H1 (cell line): ENCODE data around the gene NEU3. TPM values are rescaled to one million over a fixed set of nuclear protein-coding genes. Genes with fewer than 3 reads are reported as not detected.

Source experiments
- CTCF ChIA-PET: fragments of 300-600 bp; sonication (Branson Sonifier 250); formaldehyde crosslinking; loops from one replicate; lab custom pipeline; 2021; ENCODE audit not compliant: partially characterized antibody; lab: Charles Lee
- POLR2A ChIA-PET: fragments of 300-600 bp; sonication (Branson Sonifier 250); formaldehyde crosslinking; loops from one replicate; lab custom pipeline; 2021; ENCODE audit warnings: inconsistent platforms; ENCODE audit not compliant: partially characterized antibody; lab: Charles Lee
- DNase-seq, 2 experiments: peaks; one replicate each; pipeline versions ENCODE4 v3.0.0 to v3.0.0-alpha.2; 2010 to 2022; ENCODE audit warnings: low spot score in 2 of 2, low read depth in 1 of 2, mixed read lengths in 1 of 2
- FAIRE-seq: peaks from 2 replicates; lab custom pipeline; 2011; peaks lifted over from hg19 to GRCh38; lab: Jason Lieb, UNC
- H2AFZ ChIP-seq: 2 replicates; pipeline ENCODE4 v1.8.1; 2012; ENCODE audit warnings: low read length, inconsistent platforms
- H2AK5ac ChIP-seq: 2 replicates; pipeline ENCODE4 v1.6.1; 2013; ENCODE audit warnings: low read depth, low read length
- H2BK120ac ChIP-seq: replicated peaks from 2 replicates; pipeline ENCODE3; 2013; ENCODE audit warnings: low read depth, low read length, inconsistent platforms
- H2BK12ac ChIP-seq: 2 replicates; pipeline ENCODE4 v1.6.1; 2013; ENCODE audit warnings: low read depth, low read length
- H2BK15ac ChIP-seq: 2 replicates; pipeline ENCODE4 v1.6.1; 2013; ENCODE audit warnings: low read length
- H2BK20ac ChIP-seq: 2 replicates; pipeline ENCODE4 v1.6.1; 2013; ENCODE audit warnings: low read length
- H2BK5ac ChIP-seq: 2 replicates; pipeline ENCODE4 v1.6.1; 2013; ENCODE audit warnings: low read depth, low read length
- H3K14ac ChIP-seq: 2 replicates; pipeline ENCODE4 v1.6.1; 2013; ENCODE audit warnings: inconsistent platforms; ENCODE audit not compliant: insufficient read length
- H3K18ac ChIP-seq: 2 replicates; pipeline ENCODE4 v1.6.1; 2013; ENCODE audit warnings: low read length; ENCODE audit errors: extremely low read depth
- H3K23ac ChIP-seq: 2 replicates; pipeline ENCODE4 v1.6.1; 2013; ENCODE audit warnings: inconsistent platforms; ENCODE audit not compliant: insufficient read length
- H3K23me2 ChIP-seq: 2 replicates; pipeline ENCODE4 v1.6.1; 2013; ENCODE audit warnings: low read depth, low read length
- H3K27ac ChIP-seq: 2 replicates; pipeline ENCODE4 v1.6.1; 2011; ENCODE audit warnings: low read depth, low read length, inconsistent platforms
- H3K27me3 ChIP-seq, 4 experiments: replicated peaks in 1 of 4; 1 replicate in 1 of 4; 2 replicates in 3 of 4; pipeline versions ENCODE4 v1.6.1 to v1.8.1; 2011 to 2013; ENCODE audit warnings: low read length in 3 of 4, mild to moderate bottlenecking in 3 of 4, inconsistent platforms in 2 of 4, mixed read lengths in 2 of 4, moderate library complexity in 1 of 4; ENCODE audit not compliant: control insufficient read depth in 3 of 4, insufficient read depth in 3 of 4; ENCODE audit errors: extremely low read depth in 1 of 4
- H3K36me3 ChIP-seq, 4 experiments: 2 replicates each; pipeline versions ENCODE4 v1.6.1 to v1.8.1; 2011 to 2013; ENCODE audit warnings: mild to moderate bottlenecking in 4 of 4, low read length in 3 of 4, moderate library complexity in 2 of 4, control low read depth in 1 of 4, inconsistent platforms in 1 of 4; ENCODE audit not compliant: insufficient read depth in 4 of 4, control insufficient read depth in 2 of 4
- H3K4ac ChIP-seq: replicated peaks from 2 replicates; pipeline ENCODE3; 2013; ENCODE audit warnings: low read length, low read depth, mixed read lengths, inconsistent platforms; ENCODE audit not compliant: insufficient read length
- H3K4me1 ChIP-seq, 4 experiments: replicated peaks in 1 of 4; 1 replicate in 1 of 4; 2 replicates in 3 of 4; pipeline versions ENCODE4 v1.6.1 to v1.8.1; 2011 to 2013; ENCODE audit warnings: low read length in 3 of 4, inconsistent platforms in 2 of 4, mixed read lengths in 1 of 4; ENCODE audit not compliant: insufficient read depth in 4 of 4, control insufficient read depth in 3 of 4
- H3K4me2 ChIP-seq, 2 experiments: 2 replicates each; pipeline versions ENCODE4 v1.6.1 to v1.8.1; 2011 to 2013; ENCODE audit warnings: low read depth in 2 of 2, low read length in 2 of 2, control low read depth in 1 of 2, inconsistent platforms in 1 of 2, mild to moderate bottlenecking in 1 of 2; ENCODE audit not compliant: insufficient read depth in 1 of 2
- H3K4me3 ChIP-seq, 4 experiments: fragments of 200-600, 300-600 bp in 1 of 4; sonication (generic), shearing (Covaris generic), sonication (Bioruptor Twin) in 1 of 4; 2 replicates each; pipeline versions ENCODE4 v1.5.1 to v1.8.1; 2011 to 2016; ENCODE audit warnings: low read length in 4 of 4, low read depth in 3 of 4, control low read depth in 2 of 4, inconsistent platforms in 2 of 4, mild to moderate bottlenecking in 2 of 4, mixed read lengths in 1 of 4, moderate library complexity in 1 of 4; ENCODE audit not compliant: insufficient read depth in 2 of 4; ENCODE audit errors: extremely low read depth in 1 of 4
- H3K56ac ChIP-seq: replicated peaks from 2 replicates; pipeline ENCODE3; 2013; ENCODE audit warnings: low read depth, mild to moderate bottlenecking, mixed read lengths, low read length, inconsistent platforms; ENCODE audit not compliant: insufficient read length
- H3K79me1 ChIP-seq: 2 replicates; pipeline ENCODE4 v1.6.1; 2013; ENCODE audit warnings: low read depth, low read length, control low read depth
- H3K79me2 ChIP-seq, 2 experiments: 2 replicates each; pipeline versions ENCODE4 v1.6.1 to v1.8.1; 2012 to 2013; ENCODE audit warnings: low read length in 2 of 2, mild to moderate bottlenecking in 2 of 2, inconsistent platforms in 1 of 2; ENCODE audit not compliant: insufficient read depth in 2 of 2, control insufficient read depth in 1 of 2
- H3K9ac ChIP-seq, 4 experiments: replicated peaks in 1 of 4; 1 replicate in 1 of 4; 2 replicates in 3 of 4; pipeline versions ENCODE4 v1.6.1 to v1.8.1; 2011 to 2013; ENCODE audit warnings: low read depth in 3 of 4, low read length in 3 of 4, control low read depth in 2 of 4, mild to moderate bottlenecking in 2 of 4, moderate library complexity in 2 of 4, inconsistent platforms in 1 of 4; ENCODE audit errors: extremely low read depth in 1 of 4
- H3K9me3 ChIP-seq, 2 experiments: 2 replicates each; pipeline versions ENCODE4 v1.6.1 to v1.8.1; 2012 to 2013; ENCODE audit warnings: mild to moderate bottlenecking in 2 of 2, moderate library complexity in 2 of 2, control low read depth in 1 of 2, inconsistent platforms in 1 of 2, low read depth in 1 of 2, low read length in 1 of 2, mixed read lengths in 1 of 2; ENCODE audit not compliant: insufficient read depth in 2 of 2
- H4K20me1 ChIP-seq, 2 experiments: replicated peaks in 1 of 2; 2 replicates each; pipeline versions ENCODE3 to v1.8.1; 2011 to 2013; ENCODE audit warnings: inconsistent platforms in 2 of 2, low read length in 2 of 2, mild to moderate bottlenecking in 1 of 2; ENCODE audit not compliant: insufficient read depth in 2 of 2, control insufficient read depth in 1 of 2
- H4K5ac ChIP-seq: 2 replicates; pipeline ENCODE4 v1.6.1; 2013; ENCODE audit warnings: low read length, low read depth, mixed read lengths, inconsistent platforms; ENCODE audit not compliant: insufficient read length
- H4K8ac ChIP-seq: 2 replicates; pipeline ENCODE4 v1.8.0; 2013; ENCODE audit warnings: mild to moderate bottlenecking, moderate library complexity, low read length, inconsistent platforms; ENCODE audit not compliant: insufficient read depth; ENCODE audit errors: extremely low read depth
- H4K91ac ChIP-seq: replicated peaks from 2 replicates; pipeline ENCODE3; 2013; ENCODE audit warnings: low read length, mixed read lengths, inconsistent platforms; ENCODE audit not compliant: insufficient read length
- EZH2 ChIP-seq: fragments of 200-600 bp; sonication (generic); IDR thresholded peaks from 2 replicates; pipeline ENCODE4 v1.7.1; 2012; ENCODE audit warnings: low read depth, mild to moderate bottlenecking, moderate library complexity, low read length, inconsistent platforms; ENCODE audit not compliant: severe bottlenecking
- HDAC6 ChIP-seq: IDR thresholded peaks from one replicate; pipeline ENCODE4 v1.7.1; 2012; ENCODE audit warnings: low read depth, mild to moderate bottlenecking, inconsistent platforms, low read length, moderate library complexity
- KDM1A ChIP-seq: fragments of 200-600, 300-600 bp; sonication (generic); IDR thresholded peaks from 2 replicates; pipeline ENCODE4 v1.7.1; 2016; ENCODE audit warnings: mild to moderate bottlenecking, low read length, borderline replicate concordance
- KDM4A ChIP-seq: IDR thresholded peaks from one replicate; pipeline ENCODE4 v1.7.1; 2012; ENCODE audit warnings: low read depth, mild to moderate bottlenecking, moderate library complexity, low read length, inconsistent platforms; ENCODE audit not compliant: severe bottlenecking
- SP1 ChIP-seq: IDR thresholded peaks from 2 replicates; pipeline ENCODE4 v1.6.1; 2011; ENCODE audit warnings: low read depth, low read length
- ZNF274 ChIP-seq: IDR thresholded peaks from 2 replicates; pipeline ENCODE4 v1.7.0; 2012; ENCODE audit warnings: low read length, borderline replicate concordance; ENCODE audit errors: extremely low read depth
- WGBS, 2 experiments: shearing (Covaris generic) in 1 of 2; methylation state at CpG; one replicate each; pipeline versions ENCODE4 v1.1.6 to v1.1.7; 2013 to 2015; ENCODE audit warnings: low lambda C conversion rate in 2 of 2, mixed read lengths in 2 of 2, inconsistent platforms in 1 of 2, low coverage in 1 of 2, missing lambda C conversion rate in 1 of 2; ENCODE audit not compliant: insufficient replicate concordance in 2 of 2, insufficient coverage in 1 of 2, insufficient read length in 1 of 2; ENCODE audit errors: extremely low coverage in 1 of 2, missing lambda C conversion rate in 1 of 2; 5-methylcytosine and 5-hydroxymethylcytosine counted together
- polyA plus RNA-seq, 7 experiments: library from polyadenylated mRNA; depleted of rRNA in 3 of 7; stranded (reverse) in 5 of 7; unstranded in 2 of 7; fragments of >200 nt in 5 of 7; fragments of 200-250 nt in 2 of 7; gene quantifications; 1 replicate in 5 of 7; 2 replicates in 1 of 7; 4 replicates in 1 of 7; pipeline versions ENCODE4 v1.2.1 to v1.2.3, GENCODE V29; 2011 to 2013; ENCODE audit warnings: missing spikeins in 2 of 7, mixed read lengths in 2 of 7
- total RNA-seq: library from RNA; stranded (reverse); fragmentation: NEBNext Ultra II Directional; extraction: Animal tissue kit (Norgen Biotek cat#: 25700); gene quantifications from 2 replicates; pipeline ENCODE4 v1.2.1, GENCODE V29; 2021
- TF ChIP-seq, protein P1 (sequence below): IDR thresholded peaks from 2 replicates; pipeline ENCODE4 v1.6.1; 2012; ENCODE audit warnings: inconsistent platforms
- TF ChIP-seq, protein P2 (sequence below), 3 experiments: IDR thresholded peaks; 1 replicate in 2 of 3; 2 replicates in 1 of 3; pipeline versions ENCODE4 v1.5.1 to v1.6.1; 2011; ENCODE audit warnings: low read length in 3 of 3, mild to moderate bottlenecking in 3 of 3, inconsistent platforms in 2 of 3, low read depth in 1 of 3, moderate library complexity in 1 of 3; ENCODE audit not compliant: insufficient read depth in 1 of 3; ENCODE audit errors: control extremely low read depth in 1 of 3

Gene NEU3
- total and polyA plus RNA-seq, 2 of the 8 experiments (the other 6 are each of a cell fraction or from before 2014, with no cell fraction given), result 8.9 to 15.6 TPM

DNA sequence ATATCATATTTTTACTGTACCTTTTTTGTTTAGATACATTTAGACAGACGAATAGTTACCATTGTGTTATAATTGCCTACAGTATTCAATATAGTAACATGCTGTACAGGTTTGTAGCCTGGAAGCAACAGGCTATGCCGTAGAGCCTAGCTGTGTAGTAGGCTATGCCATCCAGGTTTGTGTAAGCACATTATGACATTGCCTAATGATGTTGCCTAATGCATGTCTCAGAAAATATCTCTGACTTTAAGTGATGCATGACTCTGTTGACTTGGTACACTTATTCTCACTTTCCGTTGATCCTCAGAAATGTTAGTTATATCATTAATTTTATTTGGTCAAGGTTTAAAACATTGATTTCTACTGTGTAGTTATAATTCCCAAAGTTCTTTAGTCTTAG is 68.1 kb downstream of the NEU3 start:
- Histone ChIP-seq H3K4ac (no peak overlapping the region), H3K79me2 (no peaks in the 10 kb centered on the region), H3K27me3 (no peaks in the 10 kb centered on the region), H2BK5ac (no peak overlapping the region), H3K18ac (no peak overlapping the region), H4K91ac (no peak overlapping the region), H3K4me1 (no peaks in the 10 kb centered on the region), H3K4me2 (no peak overlapping the region), H3K36me3 (no peaks in the 10 kb centered on the region), H2AK5ac (no peak overlapping the region), H3K4me3 (no peak overlapping the region), H3K56ac (no peak overlapping the region), H4K5ac (no peak overlapping the region), H3K9me3 (peaks cover 8 to 9% of the 10 kb centered on the region in 2 experiments; a peak in 2 of 4 replicates), H3K23ac (no peak overlapping the region), H2BK120ac (no peak overlapping the region), H3K27ac (no peak overlapping the region), H4K8ac (no peak overlapping the region), H3K23me2 (no peaks in the 10 kb centered on the region), H2BK12ac (no peak overlapping the region), H3K9ac (no peak overlapping the region; a peak in 1 of 7 replicates), H4K20me1 (no peaks in the 10 kb centered on the region), H3K79me1 (no peaks in the 10 kb centered on the region), H2BK15ac (no peak overlapping the region), H2AFZ (no peak overlapping the region), H3K14ac (no peak overlapping the region), H2BK20ac (no peak overlapping the region)
- FAIRE-seq, result no peak
- WGBS, 2 experiments, result 81% methylated on average over 3 of the region's 3 CpGs; no CpG with 5 or more reads in 1 of the 2 experiments
- TF ChIP-seq ZNF274 (no peak), KDM4A (no peak), HDAC6 (no peak), KDM1A (no peak), EZH2 (no peak), SP1 (no peak)
- TF ChIP-seq, protein P1, sequence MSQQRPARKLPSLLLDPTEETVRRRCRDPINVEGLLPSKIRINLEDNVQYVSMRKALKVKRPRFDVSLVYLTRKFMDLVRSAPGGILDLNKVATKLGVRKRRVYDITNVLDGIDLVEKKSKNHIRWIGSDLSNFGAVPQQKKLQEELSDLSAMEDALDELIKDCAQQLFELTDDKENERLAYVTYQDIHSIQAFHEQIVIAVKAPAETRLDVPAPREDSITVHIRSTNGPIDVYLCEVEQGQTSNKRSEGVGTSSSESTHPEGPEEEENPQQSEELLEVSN, result no peak
- TF ChIP-seq, protein P2, sequence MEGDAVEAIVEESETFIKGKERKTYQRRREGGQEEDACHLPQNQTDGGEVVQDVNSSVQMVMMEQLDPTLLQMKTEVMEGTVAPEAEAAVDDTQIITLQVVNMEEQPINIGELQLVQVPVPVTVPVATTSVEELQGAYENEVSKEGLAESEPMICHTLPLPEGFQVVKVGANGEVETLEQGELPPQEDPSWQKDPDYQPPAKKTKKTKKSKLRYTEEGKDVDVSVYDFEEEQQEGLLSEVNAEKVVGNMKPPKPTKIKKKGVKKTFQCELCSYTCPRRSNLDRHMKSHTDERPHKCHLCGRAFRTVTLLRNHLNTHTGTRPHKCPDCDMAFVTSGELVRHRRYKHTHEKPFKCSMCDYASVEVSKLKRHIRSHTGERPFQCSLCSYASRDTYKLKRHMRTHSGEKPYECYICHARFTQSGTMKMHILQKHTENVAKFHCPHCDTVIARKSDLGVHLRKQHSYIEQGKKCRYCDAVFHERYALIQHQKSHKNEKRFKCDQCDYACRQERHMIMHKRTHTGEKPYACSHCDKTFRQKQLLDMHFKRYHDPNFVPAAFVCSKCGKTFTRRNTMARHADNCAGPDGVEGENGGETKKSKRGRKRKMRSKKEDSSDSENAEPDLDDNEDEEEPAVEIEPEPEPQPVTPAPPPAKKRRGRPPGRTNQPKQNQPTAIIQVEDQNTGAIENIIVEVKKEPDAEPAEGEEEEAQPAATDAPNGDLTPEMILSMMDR (IDR thresholded peaks at IDR 0.05; ENCODE audit: control extremely low read depth in 1 of 3, insufficient read depth in 1 of 3, low read depth in 1 of 3, low read length in 3 of 3), result no peak
- DNase-seq, result no peak
- CTCF ChIA-PET, result interaction anchor here (0.8 to 1.7 kb wide), 5 partner anchors 10 to 84 kb away, joined by 3 to 5 read pairs (median 3); no protein-coding TSS in a partner anchor
- POLR2A ChIA-PET, result no interaction called here
